NCI-H748 treated with DMSO at 0.1 percent for 48 hours (cell line): Measurements from ENCODE around the gene KCNQ1.

Experiments
- DNase-seq: peaks from one replicate; lab custom pipeline; 2025; lab: John Stamatoyannopoulos, UW

KCNQ1 gene

DNA sequence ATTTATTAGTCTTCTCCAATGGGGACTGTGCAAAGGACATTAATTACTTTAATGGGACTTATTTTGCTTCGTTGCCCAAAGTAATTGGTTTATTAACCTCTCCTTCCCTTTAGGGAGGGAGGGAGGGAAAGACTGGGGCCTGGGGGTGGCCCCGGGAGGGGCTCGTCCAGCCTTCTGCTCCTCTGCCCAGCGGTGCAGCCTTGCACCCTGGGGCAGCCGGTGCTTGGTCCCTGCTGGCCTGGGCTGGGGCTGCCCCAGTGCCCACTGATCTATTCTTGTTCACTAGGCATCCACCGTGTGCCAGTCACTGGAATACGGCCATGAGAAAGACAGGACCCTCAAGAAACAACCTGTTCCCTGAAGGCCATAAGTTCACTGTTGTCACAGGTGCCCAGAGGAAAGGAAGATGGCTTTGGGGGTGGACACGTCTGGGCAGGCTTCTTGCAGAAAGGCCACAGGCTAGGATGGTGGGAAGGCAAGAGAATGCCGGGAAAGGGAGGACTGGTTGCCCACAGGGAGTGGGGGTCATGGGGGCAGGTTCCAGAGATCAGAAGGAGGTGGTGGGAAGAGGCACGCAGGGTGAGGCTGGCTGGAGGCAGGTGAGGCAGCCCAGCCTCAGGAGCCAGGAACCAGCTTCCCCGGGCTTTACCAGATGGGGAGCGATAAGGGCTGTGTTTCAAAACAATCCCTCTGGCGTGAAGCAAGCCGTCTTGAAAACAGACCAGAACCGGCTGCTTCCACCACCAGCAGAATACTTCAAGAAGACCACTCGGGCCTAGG lies 302.6 kb downstream of the KCNQ1 start:
- DNase-seq, result no peak

GRCh38 chr11:2748061-2748813 lies 303.4 kb downstream of the KCNQ1 start:
- DNase-seq, result no peak

DNA sequence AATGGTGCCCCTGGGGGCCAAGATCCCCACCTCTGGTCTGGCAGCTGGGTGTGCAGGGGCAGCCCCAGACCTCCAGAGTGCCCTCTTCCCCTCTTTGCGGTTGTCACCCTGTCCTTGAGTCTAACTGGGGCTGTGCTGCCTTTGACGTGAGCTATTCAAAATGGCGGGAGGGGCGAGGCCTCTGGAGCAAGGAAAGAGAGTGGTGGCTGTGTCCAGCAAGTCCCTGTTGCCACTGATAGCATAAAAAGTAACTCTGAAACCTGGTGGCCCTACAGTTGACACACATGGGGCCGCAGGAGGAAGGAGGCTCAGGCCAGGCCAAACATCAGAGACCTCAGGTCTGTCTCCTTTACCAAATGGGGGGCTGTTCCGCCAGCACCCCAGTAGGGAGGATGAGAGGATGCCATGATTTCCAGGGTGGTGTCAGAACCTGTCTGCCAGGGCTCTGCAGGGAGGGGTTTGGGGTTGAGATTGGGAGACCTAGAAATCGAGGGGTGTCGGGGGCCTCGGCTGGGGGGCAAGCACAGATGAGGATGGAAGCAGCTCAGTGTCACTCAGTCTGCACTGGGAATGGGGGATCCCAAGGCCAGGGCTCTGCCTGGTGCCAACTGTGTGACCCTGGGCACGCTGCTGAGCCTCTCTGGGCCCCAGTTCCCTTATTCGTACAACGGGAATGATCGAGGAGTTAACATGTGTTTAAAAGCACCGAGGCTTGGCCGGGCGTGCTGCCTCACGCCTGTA lies 304.2 kb downstream of the KCNQ1 start:
- DNase-seq, result no peak

GRCh38 chr11:2750101-2750681 lies 305.4 kb downstream of the KCNQ1 start:
- no peak for DNase-seq

DNA sequence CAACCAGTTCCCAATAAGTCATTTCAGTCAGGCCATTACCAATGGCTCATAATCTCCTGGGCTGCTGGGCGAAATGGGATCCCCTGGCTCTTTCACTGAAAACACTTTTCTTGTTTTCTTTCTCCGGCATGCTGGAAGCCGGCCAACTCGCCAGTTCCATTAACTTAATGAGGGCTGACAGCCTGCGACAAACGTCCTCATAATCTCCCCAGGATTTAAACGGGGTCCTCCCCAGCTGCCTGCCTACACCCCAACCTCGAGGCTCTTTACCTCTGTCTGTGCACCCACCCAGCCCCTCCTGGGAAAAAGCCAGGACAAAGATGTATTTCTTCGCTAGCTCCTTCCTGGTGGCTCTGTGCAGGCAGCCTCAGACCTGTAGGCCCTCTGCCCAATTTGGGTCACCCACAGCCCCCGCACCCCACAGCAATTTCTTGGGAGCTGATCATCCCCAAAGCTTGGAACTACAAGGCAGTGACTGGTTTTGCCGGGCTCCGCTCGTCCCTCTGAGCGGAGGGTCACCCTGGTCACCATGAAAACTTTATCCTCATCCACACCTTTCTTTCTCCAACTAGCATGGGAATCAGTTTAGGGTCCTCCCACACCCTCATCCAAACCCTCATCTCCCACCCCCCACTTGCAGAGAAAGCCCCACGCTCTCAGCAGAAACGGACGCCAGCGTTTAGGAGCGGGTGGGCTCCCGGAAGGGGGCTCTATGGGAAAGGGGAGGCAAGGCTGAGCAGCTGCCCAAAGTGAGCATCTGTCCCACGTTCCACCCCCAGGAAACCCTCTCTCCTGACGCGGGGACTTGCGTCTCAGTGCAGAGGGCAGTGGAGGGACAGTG lies 306.1 kb downstream of the KCNQ1 start:
- DNase-seq, result peak; percentile 52

GRCh38 chr11:2751523-2752203 lies 306.9 kb downstream of the KCNQ1 start:
- no peak for DNase-seq

DNA sequence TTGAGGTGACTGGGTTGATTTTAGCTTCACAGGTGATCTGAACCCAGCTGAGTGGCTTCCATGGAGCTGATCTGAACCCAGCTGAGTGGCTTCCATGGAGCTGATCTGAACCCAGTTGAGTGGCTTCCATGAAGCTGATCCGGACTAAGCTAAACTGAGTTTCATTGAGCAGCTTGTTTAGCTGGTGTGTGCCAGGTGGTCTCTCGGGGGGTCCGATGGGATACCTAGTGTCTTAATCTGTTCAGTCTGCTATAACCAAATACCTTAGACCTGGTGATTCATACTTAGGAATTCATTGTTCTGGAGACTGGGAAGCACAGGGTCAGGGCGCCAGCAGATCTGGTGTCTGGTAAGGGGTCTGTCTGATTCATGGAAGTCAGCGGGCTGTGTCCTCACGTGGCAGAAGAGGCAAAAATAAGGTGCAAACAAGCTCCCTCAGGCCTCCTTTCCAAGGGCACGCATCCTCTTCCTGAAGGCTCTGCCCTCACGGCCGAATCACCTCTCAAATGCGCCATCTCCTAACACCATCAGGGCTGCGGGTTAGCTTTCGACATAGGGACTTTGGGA lies 307.5 kb downstream of the KCNQ1 start:
- no peak for DNase-seq

DNA sequence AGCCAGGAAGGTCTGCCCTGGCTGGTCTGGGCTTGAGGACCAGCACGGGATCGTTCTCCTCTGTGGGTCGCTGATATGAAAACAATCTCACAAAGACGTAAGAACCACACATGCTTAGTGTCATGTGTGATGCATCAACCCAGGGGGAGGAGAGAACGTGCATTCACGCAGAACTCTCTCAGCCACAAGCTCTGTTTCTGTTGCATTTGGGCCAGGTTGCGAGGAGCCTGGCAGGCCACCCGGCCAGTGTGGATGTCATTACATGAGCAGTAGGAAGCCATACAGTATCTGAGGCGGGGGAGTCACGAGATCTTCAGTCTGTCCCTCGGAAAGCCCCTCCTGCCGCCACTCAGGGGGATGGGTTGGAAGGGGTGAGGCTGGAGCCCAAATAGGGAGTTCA lies 308.1 kb downstream of the KCNQ1 start:
- DNase-seq, result no peak

- DNase-seq, result no peak
Measured at GRCh38 chr11:2754008-2754407, 309.2 kb downstream of the KCNQ1 start.

GRCh38 chr11:2755071-2755470 lies 310.3 kb downstream of the KCNQ1 start:
- no peak for DNase-seq

GRCh38 chr11:2758751-2759150 lies 313.9 kb downstream of the KCNQ1 start:
- DNase-seq, result no peak

DNA sequence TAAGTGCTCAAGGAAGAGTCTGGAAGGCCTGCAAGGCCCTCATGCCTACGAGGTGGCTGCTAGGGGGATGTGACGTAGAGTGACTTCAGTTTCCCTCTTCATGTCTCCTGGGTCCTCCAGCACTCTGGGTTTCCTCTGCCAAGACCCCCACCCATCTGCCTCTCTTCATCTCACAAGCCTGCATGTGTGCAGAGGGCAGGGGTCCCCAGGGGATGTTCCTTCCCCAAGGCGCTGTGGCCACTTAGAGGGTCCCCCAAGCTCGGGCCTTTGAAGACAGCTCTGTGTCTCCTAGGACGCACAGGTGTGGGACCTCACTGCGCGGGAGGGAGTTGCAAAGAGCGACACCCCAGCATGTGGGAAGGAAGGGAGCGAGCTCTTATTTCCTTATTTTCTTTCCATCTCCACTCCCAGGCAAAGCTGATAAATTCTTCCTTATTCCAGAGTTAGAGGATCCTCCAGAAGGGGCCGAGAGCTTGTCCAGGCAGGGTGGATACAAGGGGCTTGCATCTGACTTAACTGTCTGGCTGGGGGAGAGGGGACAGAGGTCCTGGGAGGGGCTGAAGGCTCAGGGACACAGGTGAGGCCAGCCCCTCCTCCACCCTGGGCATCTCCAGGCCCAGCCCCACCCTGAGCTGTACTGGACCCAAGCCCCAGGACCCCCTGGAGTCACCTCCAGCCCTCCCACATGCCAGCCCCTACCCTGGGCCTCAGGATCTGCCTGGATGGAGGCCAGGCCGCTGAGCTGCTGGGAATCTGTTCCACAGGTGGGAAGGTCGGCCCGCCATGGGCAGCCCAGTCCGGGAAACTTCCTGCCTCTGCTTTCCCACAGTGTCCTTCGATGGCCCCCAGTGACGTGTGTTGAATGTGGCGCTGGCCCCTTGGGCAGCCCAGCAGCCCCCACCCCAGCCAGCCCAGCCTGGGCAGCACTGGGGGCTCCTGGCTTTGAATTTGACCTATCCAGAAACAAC lies 314.7 kb downstream of the KCNQ1 start:
- DNase-seq, result no peak

GRCh38 chr11:2760196-2760871 lies 315.5 kb downstream of the KCNQ1 start:
- DNase-seq, result no peak

- DNase-seq, result no peak
Measured at GRCh38 chr11:2761131-2762030, 316.6 kb downstream of the KCNQ1 start.

- DNase-seq, result no peak
Measured at GRCh38 chr11:2762031-2762380, 317.2 kb downstream of the KCNQ1 start.

DNA sequence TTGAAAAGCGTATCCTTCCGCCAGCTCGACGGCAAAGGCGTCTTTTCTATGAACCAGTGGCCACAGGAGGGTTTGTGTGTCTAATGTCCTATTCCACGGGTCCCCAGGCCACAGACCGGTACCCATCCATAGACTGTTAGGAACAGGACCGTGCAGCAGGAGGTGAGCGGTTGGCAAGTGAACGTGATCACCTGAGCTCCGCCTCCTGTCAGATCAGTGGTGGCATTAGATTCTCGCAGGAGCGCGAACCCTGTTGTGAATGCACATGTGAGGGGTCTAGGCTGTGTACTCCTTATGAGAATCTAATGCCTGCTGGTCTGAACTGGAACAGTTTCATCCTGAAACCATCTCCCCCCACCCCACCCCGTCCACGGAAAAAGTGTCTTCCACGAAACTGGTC lies 317.6 kb downstream of the KCNQ1 start:
- DNase-seq, result no peak

- DNase-seq, result no peak
Measured at GRCh38 chr11:2763984-2764383, 319.2 kb downstream of the KCNQ1 start.

- DNase-seq, result no peak
Measured at GRCh38 chr11:2765491-2765890, 320.7 kb downstream of the KCNQ1 start.
